Loucy (cell line): Measurements from ENCODE around the gene PARD6G.

Experiments used
- EZH2phosphoT487 ChIP-seq: fragments of 200-600 bp; IDR thresholded peaks from 2 replicates; pipeline ENCODE4 v1.6.1; 2018; ENCODE audit warnings: antibody characterized with exemption, mild to moderate bottlenecking, moderate library complexity, borderline replicate concordance
- TF ChIP-seq, protein P1 (sequence below): fragments of 200-600 bp; sonication (generic); conservative IDR thresholded peaks from 2 replicates; pipeline ENCODE4 v1.5.1; 2014; ENCODE audit warnings: mild to moderate bottlenecking, antibody characterized with exemption, low read length

DNA sequence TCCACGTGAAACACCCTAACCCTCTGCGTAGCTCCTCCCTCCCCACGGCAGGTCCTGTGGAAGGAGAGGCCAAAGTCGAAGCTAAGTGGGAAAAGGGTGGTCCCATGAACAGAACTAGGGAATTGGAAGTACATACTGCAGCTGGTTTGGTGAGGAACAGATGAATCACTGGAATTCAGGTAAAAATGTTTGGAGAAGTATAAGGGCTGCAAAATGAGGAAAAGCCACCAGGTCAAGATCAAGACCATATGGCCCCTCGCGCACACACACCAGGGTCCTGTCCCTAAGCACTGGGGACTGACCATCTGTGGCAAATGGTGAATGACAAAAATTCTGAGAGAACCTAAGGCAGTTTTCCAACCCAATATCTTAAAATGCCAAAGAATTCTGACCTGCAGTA, 3.1 kb downstream of the PARD6G start:
- TF ChIP-seq, protein P1, sequence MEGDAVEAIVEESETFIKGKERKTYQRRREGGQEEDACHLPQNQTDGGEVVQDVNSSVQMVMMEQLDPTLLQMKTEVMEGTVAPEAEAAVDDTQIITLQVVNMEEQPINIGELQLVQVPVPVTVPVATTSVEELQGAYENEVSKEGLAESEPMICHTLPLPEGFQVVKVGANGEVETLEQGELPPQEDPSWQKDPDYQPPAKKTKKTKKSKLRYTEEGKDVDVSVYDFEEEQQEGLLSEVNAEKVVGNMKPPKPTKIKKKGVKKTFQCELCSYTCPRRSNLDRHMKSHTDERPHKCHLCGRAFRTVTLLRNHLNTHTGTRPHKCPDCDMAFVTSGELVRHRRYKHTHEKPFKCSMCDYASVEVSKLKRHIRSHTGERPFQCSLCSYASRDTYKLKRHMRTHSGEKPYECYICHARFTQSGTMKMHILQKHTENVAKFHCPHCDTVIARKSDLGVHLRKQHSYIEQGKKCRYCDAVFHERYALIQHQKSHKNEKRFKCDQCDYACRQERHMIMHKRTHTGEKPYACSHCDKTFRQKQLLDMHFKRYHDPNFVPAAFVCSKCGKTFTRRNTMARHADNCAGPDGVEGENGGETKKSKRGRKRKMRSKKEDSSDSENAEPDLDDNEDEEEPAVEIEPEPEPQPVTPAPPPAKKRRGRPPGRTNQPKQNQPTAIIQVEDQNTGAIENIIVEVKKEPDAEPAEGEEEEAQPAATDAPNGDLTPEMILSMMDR, result no peak
- TF ChIP-seq EZH2phosphoT487, result no peak
